ENCODE data around the gene SLC39A2. TPM values are rescaled to one million over a fixed set of nuclear protein-coding genes. Genes with fewer than 3 reads are reported as not detected.

The SLC39A2 gene
- total and polyA plus RNA-seq, 2 donors (not counting 3 experiments of a cell fraction or from before 2014, with no cell fraction given), result 0.06 TPM; not detected in 1

GRCh38 chr14:21014761-21015190, 15.7 kb downstream of the SLC39A2 start:
- FAIRE-seq (peak; percentile 97), DNase-seq (ENCODE audit: low read depth, low spot score) (peak; percentile 83)
- H3K27ac ChIP-seq (ENCODE audit: insufficient read depth, low read depth, low read length), result no peak overlapping the region
- no peaks in the 10 kb centered on the region for H3K79me2 ChIP-seq (ENCODE audit: control insufficient read depth, insufficient read depth, low read length)
- ChIA-PET POLR2A (interaction anchor here (1.0 kb wide), 1 partner anchor 90 kb away, joined by 3 read pairs; no protein-coding TSS in a partner anchor), CTCF (interaction anchor here (0.6 to 7.4 kb wide), 51 partner anchors 9 to 542 kb away, joined by 3 to 310 read pairs (median 6); partner anchors contain the start of genes ARHGEF40, NDRG2, RNASE13 and RNASE7)
- dilution Hi-C loops (cut with MboI; ENCODE audit: extremely low pct_ligation_motif_present, low sequenced_read_pairs), result no loop called here
- no peak overlapping the region for H3K4me3 ChIP-seq (replicated peaks in 1 of 3; ENCODE audit: insufficient read depth in 1 of 3, low read depth in 1 of 3, low read length in 3 of 3)
- intact Hi-C loops (cut with micrococcal nuclease), result loop anchor here (1.0 kb wide), 4 partner anchors 26 to 90 kb away; no protein-coding TSS in a partner anchor
- no TSS peak for BruUV-seq (replicated peaks)
- no peaks in the 10 kb centered on the region for H3K4me1 ChIP-seq (ENCODE audit: control insufficient read depth, extremely low read depth, insufficient read depth, low read length)
- H4K20me1 ChIP-seq (replicated peaks; ENCODE audit: control insufficient read depth, extremely low read depth, insufficient read depth, low read length), result no peaks in the 10 kb centered on the region
- no peak overlapping the region for H3K4me2 ChIP-seq (ENCODE audit: insufficient read depth, low read length)
- peaks cover 19 to 23% of the 10 kb centered on the region in 2 experiments for H3K27me3 ChIP-seq (ENCODE audit: control insufficient read depth in 2 of 2, insufficient read depth in 2 of 2, low read length in 2 of 2)
- no peaks in the 10 kb centered on the region for H3K36me3 ChIP-seq (ENCODE audit: control insufficient read depth in 2 of 2, extremely low read depth in 1 of 2, insufficient read depth in 2 of 2, low read length in 2 of 2)
- no peak overlapping the region for H3K9ac ChIP-seq (replicated peaks; ENCODE audit: extremely low read depth, insufficient read depth, low read length)
- no peaks in the 10 kb centered on the region for H3K9me3 ChIP-seq (replicated peaks; ENCODE audit: control insufficient read depth, insufficient read depth, low read length)
- no peak overlapping the region for H2AFZ ChIP-seq (ENCODE audit: low read depth, low read length)
- peak; percentile 77 to 78 for TF ChIP-seq CTCF (IDR thresholded peaks at IDR 0.05; ENCODE audit: extremely low read depth in 1 of 2, insufficient read depth in 1 of 2, low read depth in 1 of 2, low read length in 2 of 2)
- no peak for TF ChIP-seq MYC (IDR thresholded peaks at IDR 0.05; ENCODE audit: low read depth, low read length)
- no peak for TF ChIP-seq MAX (IDR thresholded peaks at IDR 0.05; ENCODE audit: insufficient read depth, insufficient read length)
- H3K9me1 ChIP-seq (replicated peaks; ENCODE audit: control insufficient read depth, extremely low read depth, insufficient read depth, low read length), result no peaks in the 10 kb centered on the region

GRCh38 chr14:21015312-21015711, 16.2 kb downstream of the SLC39A2 start:
- Histone ChIP-seq H3K9ac (replicated peaks; ENCODE audit: extremely low read depth, insufficient read depth, low read length) (no peak overlapping the region), H3K9me3 (replicated peaks; ENCODE audit: control insufficient read depth, insufficient read depth, low read length) (no peaks in the 10 kb centered on the region), H3K9me1 (replicated peaks; ENCODE audit: control insufficient read depth, extremely low read depth, insufficient read depth, low read length) (no peaks in the 10 kb centered on the region), H4K20me1 (replicated peaks; ENCODE audit: control insufficient read depth, extremely low read depth, insufficient read depth, low read length) (no peaks in the 10 kb centered on the region), H3K4me1 (ENCODE audit: control insufficient read depth, extremely low read depth, insufficient read depth, low read length) (no peaks in the 10 kb centered on the region), H3K4me3 (replicated peaks in 1 of 3; ENCODE audit: insufficient read depth in 1 of 3, low read depth in 1 of 3, low read length in 3 of 3) (no peak overlapping the region), H3K27ac (ENCODE audit: insufficient read depth, low read depth, low read length) (no peak overlapping the region), H3K4me2 (ENCODE audit: insufficient read depth, low read length) (no peak overlapping the region), H3K36me3 (ENCODE audit: control insufficient read depth in 2 of 2, extremely low read depth in 1 of 2, insufficient read depth in 2 of 2, low read length in 2 of 2) (no peaks in the 10 kb centered on the region), H2AFZ (ENCODE audit: low read depth, low read length) (no peak overlapping the region), H3K27me3 (ENCODE audit: control insufficient read depth in 2 of 2, insufficient read depth in 2 of 2, low read length in 2 of 2) (peaks cover 19 to 23% of the 10 kb centered on the region in 2 experiments), H3K79me2 (ENCODE audit: control insufficient read depth, insufficient read depth, low read length) (no peaks in the 10 kb centered on the region)
- no TSS peak for BruUV-seq (replicated peaks)
- dilution Hi-C loops (cut with MboI; ENCODE audit: extremely low pct_ligation_motif_present, low sequenced_read_pairs) (no loop called here), intact Hi-C loops (cut with micrococcal nuclease) (no loop called here)
- ChIA-PET CTCF (interaction anchor here (0.6 to 7.4 kb wide), 49 partner anchors 9 to 542 kb away, joined by 3 to 310 read pairs (median 6); partner anchors contain the start of genes ARHGEF40, NDRG2, RNASE13 and RNASE7), POLR2A (interaction anchor here (1.0 kb wide), 1 partner anchor 90 kb away, joined by 3 read pairs; no protein-coding TSS in a partner anchor)
- DNase-seq (ENCODE audit: low read depth, low spot score), result no peak
- TF ChIP-seq MAX (IDR thresholded peaks at IDR 0.05; ENCODE audit: insufficient read depth, insufficient read length) (no peak), EZH2 (IDR thresholded peaks at IDR 0.05; ENCODE audit: borderline replicate concordance, low read depth, low read length, severe bottlenecking) (no peak), GATA2 (IDR thresholded peaks at IDR 0.05; ENCODE audit: insufficient read depth, insufficient read length, low read depth, low read length) (no peak), POLR2AphosphoS5 (IDR thresholded peaks at IDR 0.05; ENCODE audit: insufficient read depth, low read depth, low read length) (no peak), MYC (IDR thresholded peaks at IDR 0.05; ENCODE audit: low read depth, low read length) (no peak)
- no peak for FAIRE-seq
